H9 (cell line): ENCODE data around the gene MYOF. TPM values are rescaled to one million over a fixed set of nuclear protein-coding genes. Genes with fewer than 3 reads are reported as not detected.

Experiments used
- DNase-seq: peaks from one replicate; pipeline ENCODE4 v3.0.0-alpha.2; 2017
- H2AFZ ChIP-seq: one replicate; pipeline ENCODE4 v1.6.1; 2013; ENCODE audit warnings: mild to moderate bottlenecking, low read length, control low read depth, moderate library complexity
- H2AK5ac ChIP-seq: 2 replicates; pipeline ENCODE4 v1.6.1; 2013; ENCODE audit warnings: low read length, control low read depth, mixed read lengths; ENCODE audit not compliant: insufficient read length
- H2BK120ac ChIP-seq: one replicate; pipeline ENCODE4 v1.6.1; 2013; ENCODE audit warnings: low read depth, mild to moderate bottlenecking, low read length, control low read depth, inconsistent platforms; ENCODE audit not compliant: poor library complexity, severe bottlenecking
- H2BK12ac ChIP-seq: 2 replicates; pipeline ENCODE4 v1.6.1; 2013; ENCODE audit warnings: low read length, control low read depth, mixed read lengths, low read depth; ENCODE audit not compliant: insufficient read length
- H2BK15ac ChIP-seq: 2 replicates; pipeline ENCODE4 v1.6.1; 2013; ENCODE audit warnings: low read depth, low read length, control low read depth
- H2BK20ac ChIP-seq: one replicate; pipeline ENCODE4 v1.6.1; 2013; ENCODE audit warnings: low read depth, mild to moderate bottlenecking, low read length, control low read depth, inconsistent platforms; ENCODE audit not compliant: poor library complexity, severe bottlenecking
- H2BK5ac ChIP-seq: 2 replicates; pipeline ENCODE4 v1.6.1; 2013; ENCODE audit warnings: low read length, control low read depth, mixed read lengths; ENCODE audit not compliant: insufficient read length
- H3K14ac ChIP-seq: 2 replicates; pipeline ENCODE4 v1.6.1; 2013; ENCODE audit warnings: low read length, control low read depth; ENCODE audit not compliant: insufficient read depth
- H3K18ac ChIP-seq: 2 replicates; pipeline ENCODE4 v1.6.1; 2013; ENCODE audit warnings: low read depth, mild to moderate bottlenecking, mixed read lengths, low read length, control low read depth; ENCODE audit not compliant: insufficient read length
- H3K23ac ChIP-seq: 2 replicates; pipeline ENCODE4 v1.6.1; 2013; ENCODE audit warnings: low read length, control low read depth, mixed read lengths, low read depth; ENCODE audit not compliant: insufficient read length
- H3K23me2 ChIP-seq: 2 replicates; pipeline ENCODE4 v1.6.1; 2013; ENCODE audit warnings: low read depth, mild to moderate bottlenecking, mixed read lengths, low read length, control low read depth; ENCODE audit not compliant: insufficient read length, poor library complexity, severe bottlenecking
- H3K27ac ChIP-seq: 2 replicates; pipeline ENCODE4 v1.5.1; 2013; ENCODE audit warnings: low read length, control low read depth, mixed read lengths, low read depth; ENCODE audit not compliant: insufficient read length
- H3K27me3 ChIP-seq: 2 replicates; pipeline ENCODE4 v1.6.1; 2013; ENCODE audit warnings: low read length, control low read depth, inconsistent platforms; ENCODE audit not compliant: insufficient read depth
- H3K4ac ChIP-seq: 2 replicates; pipeline ENCODE4 v1.6.1; 2013; ENCODE audit warnings: low read depth, mild to moderate bottlenecking, control low read depth, inconsistent platforms, low read length, moderate library complexity
- H3K4me1 ChIP-seq: 2 replicates; pipeline ENCODE4 v1.6.1; 2013; ENCODE audit warnings: low read length, control low read depth, inconsistent platforms; ENCODE audit not compliant: insufficient read depth
- H3K4me2 ChIP-seq: 2 replicates; pipeline ENCODE4 v1.6.1; 2013; ENCODE audit warnings: low read length, control low read depth, mixed read lengths; ENCODE audit not compliant: insufficient read length, insufficient read depth
- H3K56ac ChIP-seq: 2 replicates; pipeline ENCODE4 v1.6.1; 2013; ENCODE audit warnings: low read depth, mild to moderate bottlenecking, mixed read lengths, low read length, control low read depth; ENCODE audit not compliant: insufficient read length
- H3K79me1 ChIP-seq: 2 replicates; pipeline ENCODE4 v1.6.1; 2013; ENCODE audit warnings: low read depth, mild to moderate bottlenecking, moderate library complexity, low read length, control low read depth, inconsistent platforms; ENCODE audit not compliant: insufficient read depth, poor library complexity, severe bottlenecking
- H3K79me2 ChIP-seq: 2 replicates; pipeline ENCODE4 v1.6.1; 2013; ENCODE audit warnings: low read length, control low read depth, inconsistent platforms; ENCODE audit not compliant: insufficient read depth
- H3K9ac ChIP-seq: 2 replicates; pipeline ENCODE4 v1.6.1; 2013; ENCODE audit warnings: low read length, control low read depth, mixed read lengths; ENCODE audit not compliant: insufficient read length; ENCODE audit errors: extremely low read depth
- H3K9me3 ChIP-seq: one replicate; pipeline ENCODE4 v1.6.1; 2013; ENCODE audit warnings: low read depth, low read length, inconsistent platforms; ENCODE audit not compliant: control insufficient read depth
- H3T11ph ChIP-seq: one replicate; pipeline ENCODE4 v1.6.1; 2013; ENCODE audit warnings: mild to moderate bottlenecking, low read length, control low read depth, inconsistent platforms
- H4K20me1 ChIP-seq: one replicate; pipeline ENCODE4 v1.6.1; 2013; ENCODE audit not compliant: control insufficient read depth, insufficient read length, insufficient read depth
- H4K5ac ChIP-seq: 2 replicates; pipeline ENCODE4 v1.6.1; 2013; ENCODE audit warnings: low read depth, mild to moderate bottlenecking, mixed read lengths, low read length, control low read depth; ENCODE audit not compliant: insufficient read length
- H4K8ac ChIP-seq: replicated peaks from 2 replicates; pipeline ENCODE4 v1.6.1; 2013; ENCODE audit warnings: low read length, control low read depth, mixed read lengths, low read depth; ENCODE audit not compliant: insufficient read length
- H4K91ac ChIP-seq: 2 replicates; pipeline ENCODE4 v1.6.1; 2013; ENCODE audit warnings: low read depth, mild to moderate bottlenecking, moderate library complexity, mixed read lengths, low read length, control low read depth; ENCODE audit not compliant: insufficient read length
- H3K27ac Mint-ChIP-seq, 3 experiments: 2 replicates in 2 of 3; 3 replicates in 1 of 3; pipeline ENCODE4 v1.8.0; 2020 to 2021; ENCODE audit warnings: mixed read lengths in 3 of 3, mild to moderate bottlenecking in 1 of 3, moderate library complexity in 1 of 3
- H3K27me3 Mint-ChIP-seq: 2 replicates; pipeline ENCODE4 v1.8.0; 2021; ENCODE audit warnings: low read depth, mild to moderate bottlenecking, moderate library complexity, mixed read lengths
- H3K36me3 Mint-ChIP-seq, 3 experiments: 2 replicates in 2 of 3; 3 replicates in 1 of 3; pipeline ENCODE4 v1.8.0; 2020 to 2021; ENCODE audit warnings: low read depth in 3 of 3, mixed read lengths in 3 of 3; ENCODE audit not compliant: insufficient read depth in 1 of 3
- H3K4me1 Mint-ChIP-seq, 2 experiments: 2 replicates each; pipeline ENCODE4 v1.8.0; 2020; ENCODE audit warnings: mixed read lengths in 2 of 2
- H3K4me3 Mint-ChIP-seq, 2 experiments: 2 replicates in 1 of 2; 3 replicates in 1 of 2; pipeline ENCODE4 v1.8.0; 2020 to 2021; ENCODE audit warnings: mild to moderate bottlenecking in 2 of 2, mixed read lengths in 2 of 2, moderate library complexity in 1 of 2
- H3K9me3 Mint-ChIP-seq, 2 experiments: 2 replicates in 1 of 2; 3 replicates in 1 of 2; pipeline ENCODE4 v1.8.0; 2020; ENCODE audit warnings: mild to moderate bottlenecking in 2 of 2, mixed read lengths in 2 of 2, moderate library complexity in 1 of 2
- CTCF ChIP-seq: fragments of 200-600 bp; sonication (generic); conservative IDR thresholded peaks from 3 replicates; pipeline ENCODE4 v1.8.0; 2021; ENCODE audit warnings: antibody characterized with exemption, mild to moderate bottlenecking
- WGBS: extraction: QIAGEN DNeasy Blood & Tissue Kit; methylation state at CpG from one replicate; pipeline ENCODE4 v1.1.7; 2013; ENCODE audit warnings: missing lambda C conversion rate, low lambda C conversion rate, mixed read lengths; ENCODE audit not compliant: insufficient read length; ENCODE audit errors: extremely low coverage; 5-methylcytosine and 5-hydroxymethylcytosine counted together
- total RNA-seq: library from RNA; stranded (reverse); gene quantifications from 2 replicates; pipeline ENCODE4 v1.2.1, GENCODE V29; 2021

Gene MYOF
- total RNA-seq, 1 experiment from 2014 or later: 2.8 TPM

- Histone ChIP-seq H2BK20ac (no peak overlapping the region), H4K5ac (no peak overlapping the region), H3K4me2 (no peak overlapping the region), H3K9me3 (no peaks in the 10 kb centered on the region), H2BK15ac (no peak overlapping the region), H4K8ac (no peak overlapping the region), H3T11ph (no peak overlapping the region), H3K79me2 (no peaks in the 10 kb centered on the region), H3K4ac (no peak overlapping the region), H3K9ac (no peak overlapping the region), H2AK5ac (no peak overlapping the region), H2AFZ (no peak overlapping the region), H3K4me1 (peaks cover 4% of the 10 kb centered on the region; the same call in 1 of the 2 replicates), H2BK5ac (no peak overlapping the region), H2BK120ac (no peak overlapping the region), H3K56ac (no peak overlapping the region), H2BK12ac (no peak overlapping the region), H3K27ac (no peak overlapping the region), H3K18ac (no peak overlapping the region), H3K23me2 (no peaks in the 10 kb centered on the region), H3K14ac (no peak overlapping the region), H3K79me1 (no peaks in the 10 kb centered on the region), H4K20me1 (no peaks in the 10 kb centered on the region), H3K27me3 (no peaks in the 10 kb centered on the region), H3K23ac (no peak overlapping the region), H4K91ac (no peak overlapping the region)
- no peak for TF ChIP-seq CTCF
- Mint-ChIP-seq H3K27ac (no peak overlapping the region), H3K9me3 (no peaks in the 10 kb centered on the region; a peak in 1 of 5 replicates), H3K4me1 (peaks cover 17 to 27% of the 10 kb centered on the region in 2 experiments), H3K36me3 (no peaks in the 10 kb centered on the region), H3K27me3 (no peaks in the 10 kb centered on the region), H3K4me3 (no peak overlapping the region)
- WGBS: no CpG with 5 or more reads among the region's 1 CpG
- no peak for DNase-seq
Observed at GRCh38 chr10:93370961-93371360, 111.2 kb downstream of the MYOF start.
